Natural killer cell (primary cell): ENCODE results near the gene HDAC1. TPM values are rescaled to one million over a fixed set of nuclear protein-coding genes. Genes with fewer than 3 reads are reported as not detected.

Experiments used
- ATAC-seq, 3 donors: fragments of 150-1000 bp in 2 of 3; fragments of 200-7000 bp in 1 of 3; cut with Tn5 transposase; 1 replicate in 1 of 3; 2 replicates in 2 of 3; pipeline ENCODE4 v1.10.0; 2021; ENCODE audit warnings: mild to moderate bottlenecking in 2 of 3, moderate library complexity in 2 of 3
- DNase-seq, 2 donors: peaks; one replicate each; pipeline versions ENCODE4 v3.0.0 to v3.0.0-alpha.2; 2013 to 2021; ENCODE audit warnings: mixed read lengths in 1 of 2
- H3K27ac ChIP-seq: one replicate; pipeline ENCODE4 v1.5.1; 2013; ENCODE audit warnings: mild to moderate bottlenecking, low read length
- H3K27me3 ChIP-seq: one replicate; pipeline ENCODE4 v1.6.1; 2013; ENCODE audit warnings: low read length; ENCODE audit not compliant: control insufficient read depth, insufficient read depth
- H3K36me3 ChIP-seq: one replicate; pipeline ENCODE4 v1.6.1; 2013; ENCODE audit warnings: low read length; ENCODE audit not compliant: control insufficient read depth, insufficient read depth
- H3K4me1 ChIP-seq: one replicate; pipeline ENCODE4 v1.6.1; 2013; ENCODE audit warnings: low read length; ENCODE audit not compliant: control insufficient read depth, insufficient read depth
- H3K4me3 ChIP-seq: one replicate; pipeline ENCODE4 v1.5.1; 2013; ENCODE audit warnings: low read length
- H3K9me3 ChIP-seq: one replicate; pipeline ENCODE4 v1.6.1; 2013; ENCODE audit warnings: low read length; ENCODE audit not compliant: control insufficient read depth, insufficient read depth
- H3K27ac Mint-ChIP-seq, 2 donors: one replicate each; pipeline ENCODE4 v1.8.0; 2022; ENCODE audit warnings: mild to moderate bottlenecking in 2 of 2, mixed read lengths in 2 of 2, moderate library complexity in 1 of 2
- H3K27me3 Mint-ChIP-seq, 2 donors: one replicate each; pipeline ENCODE4 v1.8.0; 2022; ENCODE audit warnings: low read depth in 2 of 2, mixed read lengths in 2 of 2
- H3K36me3 Mint-ChIP-seq: one replicate; pipeline ENCODE4 v1.8.0; 2022; ENCODE audit warnings: mixed read lengths
- H3K4me1 Mint-ChIP-seq, 2 donors: one replicate each; pipeline ENCODE4 v1.8.0; 2022; ENCODE audit warnings: mixed read lengths in 2 of 2
- H3K4me3 Mint-ChIP-seq: one replicate; pipeline ENCODE4 v1.8.0; 2022; ENCODE audit warnings: mild to moderate bottlenecking, moderate library complexity, mixed read lengths
- H3K9me3 Mint-ChIP-seq, 2 donors: one replicate each; pipeline ENCODE4 v1.8.0; 2022; ENCODE audit warnings: mixed read lengths in 2 of 2
- WGBS: methylation state at CpG from one replicate; pipeline ENCODE4 v1.1.7; 2013; ENCODE audit warnings: missing lambda C conversion rate; ENCODE audit not compliant: insufficient coverage; 5-methylcytosine and 5-hydroxymethylcytosine counted together
- intact Hi-C: fragments of 100-400 bp; cut with micrococcal nuclease; formaldehyde crosslinking; loops from one replicate; pipeline ENCODE4 v1.14.2; 2022
- total RNA-seq, 4 donors: library from RNA; stranded (reverse); fragments of 120-200 nt in 1 of 4; gene quantifications; one replicate each; pipeline versions ENCODE4 v1.2.3 to v1.2.4, GENCODE V29; 2013 to 2022
- TF ChIP-seq, protein P1 (sequence below): fragments of 200-600 bp; IDR thresholded peaks from one replicate; pipeline ENCODE4 v1.8.0; 2022; ENCODE audit warnings: antibody characterized with exemption

Gene HDAC1
- total RNA-seq, 3 donors from 2014 or later (not counting 1 experiment from before 2014, with no cell fraction given): 110 to 133 (median 125) TPM

DNA sequence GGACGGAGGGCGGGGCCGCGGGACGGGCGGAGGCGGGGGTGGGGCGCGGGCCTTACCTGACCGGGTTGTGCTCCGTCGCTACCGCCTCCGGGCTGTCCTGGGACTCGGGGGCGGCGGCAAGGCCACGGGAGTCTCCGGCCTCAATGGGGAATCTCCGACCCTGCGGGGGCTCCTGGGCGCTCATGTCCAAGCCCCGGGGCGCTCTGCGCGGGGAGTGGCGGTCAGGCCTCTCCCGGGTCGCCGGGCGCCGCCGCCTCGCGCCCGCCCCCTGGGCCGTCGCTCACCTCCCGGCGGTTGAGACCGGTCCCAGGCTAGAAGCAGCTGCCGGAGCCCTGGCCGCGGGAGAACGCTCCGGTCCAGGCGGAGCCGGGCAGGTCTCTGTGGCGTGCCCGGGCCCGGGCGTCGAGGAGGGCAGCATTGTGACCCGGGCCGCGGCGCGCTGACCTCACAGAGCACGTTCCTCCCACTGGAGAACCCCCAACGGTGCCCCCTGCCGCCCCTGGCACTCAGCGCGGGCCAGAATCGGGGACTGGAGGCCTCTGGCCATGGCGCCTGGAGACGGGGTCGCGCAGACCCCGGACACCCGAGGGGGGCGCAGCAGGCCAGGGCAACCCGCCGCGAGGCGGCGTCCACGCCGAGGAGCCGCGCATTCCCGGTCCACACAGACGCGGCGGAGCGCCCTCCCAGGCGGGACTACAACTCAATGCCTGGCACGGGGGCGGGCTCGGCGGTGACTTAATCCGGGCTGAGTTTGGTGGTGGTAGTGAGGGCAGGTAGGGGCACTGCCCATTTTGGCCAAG lies 70.0 kb downstream of the HDAC1 start:
- H3K27ac ChIP-seq: no peak overlapping the region
- intact Hi-C loops: no loop called here
- Mint-ChIP-seq H3K4me3 (peak overlapping the region; percentile 13), H3K36me3 (no peaks in the 10 kb centered on the region), H3K4me1 (peaks cover 26 to 27% of the 10 kb centered on the region in 2 donors), H3K27me3 (peaks cover 5 to 6% of the 10 kb centered on the region in 2 donors), H3K9me3 (no peaks in the 10 kb centered on the region), H3K27ac (peak overlapping the region in 1 of 2 donors; percentile 25)
- no peaks in the 10 kb centered on the region for H3K27me3 ChIP-seq
- 3% methylated on average over 91 of the region's 91 CpGs for WGBS
- H3K4me3 ChIP-seq: no peak overlapping the region
- DNase-seq (peak; percentile 34 to 56), ATAC-seq (peak; percentile 38 to 59 (median 54))
- H3K9me3 ChIP-seq: no peaks in the 10 kb centered on the region
- peaks cover 17% of the 10 kb centered on the region for H3K4me1 ChIP-seq
- TF ChIP-seq, protein P1, sequence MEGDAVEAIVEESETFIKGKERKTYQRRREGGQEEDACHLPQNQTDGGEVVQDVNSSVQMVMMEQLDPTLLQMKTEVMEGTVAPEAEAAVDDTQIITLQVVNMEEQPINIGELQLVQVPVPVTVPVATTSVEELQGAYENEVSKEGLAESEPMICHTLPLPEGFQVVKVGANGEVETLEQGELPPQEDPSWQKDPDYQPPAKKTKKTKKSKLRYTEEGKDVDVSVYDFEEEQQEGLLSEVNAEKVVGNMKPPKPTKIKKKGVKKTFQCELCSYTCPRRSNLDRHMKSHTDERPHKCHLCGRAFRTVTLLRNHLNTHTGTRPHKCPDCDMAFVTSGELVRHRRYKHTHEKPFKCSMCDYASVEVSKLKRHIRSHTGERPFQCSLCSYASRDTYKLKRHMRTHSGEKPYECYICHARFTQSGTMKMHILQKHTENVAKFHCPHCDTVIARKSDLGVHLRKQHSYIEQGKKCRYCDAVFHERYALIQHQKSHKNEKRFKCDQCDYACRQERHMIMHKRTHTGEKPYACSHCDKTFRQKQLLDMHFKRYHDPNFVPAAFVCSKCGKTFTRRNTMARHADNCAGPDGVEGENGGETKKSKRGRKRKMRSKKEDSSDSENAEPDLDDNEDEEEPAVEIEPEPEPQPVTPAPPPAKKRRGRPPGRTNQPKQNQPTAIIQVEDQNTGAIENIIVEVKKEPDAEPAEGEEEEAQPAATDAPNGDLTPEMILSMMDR: no peak
- H3K36me3 ChIP-seq: peaks cover 25% of the 10 kb centered on the region

DNA sequence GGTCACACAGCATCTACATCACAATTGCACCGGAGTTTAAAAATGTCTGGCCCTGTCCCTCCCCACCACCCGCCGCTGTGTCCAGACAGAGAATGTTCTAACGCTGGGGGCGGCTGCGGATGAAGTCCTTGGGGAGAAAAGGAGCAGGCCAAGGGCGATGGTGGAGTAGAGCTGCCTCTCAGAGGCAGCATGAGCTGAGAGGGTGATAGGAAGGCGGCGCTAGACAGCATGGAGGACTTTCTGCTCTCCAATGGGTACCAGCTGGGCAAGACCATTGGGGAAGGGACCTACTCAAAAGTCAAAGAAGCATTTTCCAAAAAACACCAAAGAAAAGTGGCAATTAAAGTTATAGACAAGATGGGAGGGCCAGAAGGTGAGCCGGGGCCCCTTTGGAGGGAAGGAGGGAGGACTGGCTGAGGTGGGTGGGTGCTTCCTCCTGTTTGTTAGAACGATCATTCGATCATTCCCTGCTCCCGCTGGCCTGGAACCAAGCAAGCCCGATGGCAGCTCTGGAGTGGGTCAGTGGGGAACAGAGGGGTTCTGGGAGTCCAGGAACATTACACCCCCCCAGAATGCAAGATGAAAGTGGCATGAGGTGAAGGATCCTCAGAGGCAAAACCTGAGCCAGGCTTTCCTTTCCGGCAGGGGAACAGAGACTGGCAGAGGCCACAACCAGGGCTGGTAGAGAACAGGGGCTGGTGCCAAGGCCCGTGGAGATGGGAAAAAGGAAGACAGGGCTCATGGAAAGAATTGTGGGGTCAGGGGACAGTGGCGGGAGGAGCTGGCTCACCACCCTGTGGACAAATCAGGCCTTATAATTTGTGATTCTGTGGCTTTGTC lies 70.8 kb downstream of the HDAC1 start, which contains the start of the genes FAM229A and TSSK3:
TSS of gene FAM229A (minus strand) at position 12 of the 840 bp plus-strand sequence. CDS start 394 bp downstream, outside the sequence.
TSS of gene TSSK3 (plus strand) at position 66 of the 840 bp plus-strand sequence. CDS start at position 229, 163 bp downstream.
- intact Hi-C loops: no loop called here
- 89% methylated on average over 16 of the region's 17 CpGs for WGBS
- peaks cover 26 to 27% of the 10 kb centered on the region in 2 donors for H3K4me1 Mint-ChIP-seq
- H3K4me1 ChIP-seq: peaks cover 17% of the 10 kb centered on the region
- no peaks in the 10 kb centered on the region for H3K9me3 Mint-ChIP-seq
- peak within 1 kb of the TSS; percentile 25 to 38 for H3K27ac Mint-ChIP-seq
- no peaks in the 10 kb centered on the region for H3K36me3 Mint-ChIP-seq
- no peaks in the 10 kb centered on the region for H3K9me3 ChIP-seq
- no peak for ATAC-seq
- H3K27me3 Mint-ChIP-seq: peaks cover 5 to 6% of the 10 kb centered on the region in 2 donors
- H3K27me3 ChIP-seq: no peaks in the 10 kb centered on the region
- TF ChIP-seq, protein P1: no peak
- no peak within 1 kb of the TSS for H3K4me3 ChIP-seq
- no peak for DNase-seq
- H3K27ac ChIP-seq: no peak within 1 kb of the TSS
- H3K4me3 Mint-ChIP-seq: peak within 1 kb of the TSS; percentile 13
- peaks cover 33% of the 10 kb centered on the region for H3K36me3 ChIP-seq

DNA sequence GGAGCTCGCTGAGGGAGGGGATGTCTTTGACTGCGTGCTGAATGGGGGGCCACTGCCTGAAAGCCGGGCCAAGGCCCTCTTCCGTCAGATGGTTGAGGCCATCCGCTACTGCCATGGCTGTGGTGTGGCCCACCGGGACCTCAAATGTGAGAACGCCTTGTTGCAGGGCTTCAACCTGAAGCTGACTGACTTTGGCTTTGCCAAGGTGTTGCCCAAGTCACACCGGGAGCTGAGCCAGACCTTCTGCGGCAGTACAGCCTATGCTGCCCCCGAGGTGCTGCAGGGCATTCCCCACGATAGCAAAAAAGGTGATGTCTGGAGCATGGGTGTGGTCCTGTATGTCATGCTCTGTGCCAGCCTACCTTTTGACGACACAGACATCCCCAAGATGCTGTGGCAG lies 71.8 kb downstream of the HDAC1 start:
- Histone ChIP-seq H3K27ac (no peak overlapping the region), H3K9me3 (no peaks in the 10 kb centered on the region), H3K27me3 (no peaks in the 10 kb centered on the region), H3K4me1 (peaks cover 17% of the 10 kb centered on the region), H3K36me3 (peaks cover 42% of the 10 kb centered on the region), H3K4me3 (no peak overlapping the region)
- no peaks in the 10 kb centered on the region for H3K9me3 Mint-ChIP-seq
- H3K4me3 Mint-ChIP-seq: no peak overlapping the region
- TF ChIP-seq, protein P1: no peak
- no peak for ATAC-seq
- intact Hi-C loops: no loop called here
- no peaks in the 10 kb centered on the region for H3K36me3 Mint-ChIP-seq
- WGBS: 95% methylated on average over 12 of the region's 12 CpGs
- H3K27me3 Mint-ChIP-seq: peaks cover 5 to 6% of the 10 kb centered on the region in 2 donors
- peaks cover 26 to 27% of the 10 kb centered on the region in 2 donors for H3K4me1 Mint-ChIP-seq
- no peak for DNase-seq
- H3K27ac Mint-ChIP-seq: no peak overlapping the region
